PFSK-1 (cell line): Measurements from ENCODE around the gene PKM.

ENCODE experiments used
- POLR2AphosphoS5 ChIP-seq: IDR thresholded peaks from 2 replicates; pipeline ENCODE4 v1.6.1; 2012; ENCODE audit warnings: low read depth, mild to moderate bottlenecking, control low read depth, low read length, moderate library complexity
- REST ChIP-seq, 2 experiments: IDR thresholded peaks; 2 replicates each; pipeline versions ENCODE4 v1.6.1 to v1.8.0; 2011 to 2012; ENCODE audit warnings: low read depth in 2 of 2, low read length in 2 of 2, control low read depth in 1 of 2, inconsistent platforms in 1 of 2, mild to moderate bottlenecking in 1 of 2, moderate library complexity in 1 of 2; ENCODE audit not compliant: insufficient read depth in 1 of 2
- SIN3A ChIP-seq: IDR thresholded peaks from 2 replicates; pipeline ENCODE4 v1.6.1; 2012; ENCODE audit warnings: mild to moderate bottlenecking, low read length, moderate library complexity, borderline replicate concordance; ENCODE audit not compliant: insufficient read depth
- TAF1 ChIP-seq: IDR thresholded peaks from 2 replicates; pipeline ENCODE4 v1.6.1; 2012; ENCODE audit warnings: low read length, control low read depth, borderline replicate concordance; ENCODE audit not compliant: insufficient read depth

GRCh38 chr15:72162569-72162968 is 68.4 kb downstream of the PKM start:
- TF ChIP-seq REST (IDR thresholded peaks at IDR 0.05; ENCODE audit: insufficient read depth in 1 of 2, low read depth in 2 of 2, low read length in 2 of 2) (no peak), SIN3A (no peak), TAF1 (no peak), POLR2AphosphoS5 (no peak)
